Measurements from ENCODE around the gene REEP1.

- TF ChIP-seq CTCF (conservative IDR thresholded peaks at IDR 0.05; ENCODE audit: low read depth, low read length) (no peak), EZH2 (IDR thresholded peaks at IDR 0.05; ENCODE audit: borderline replicate concordance, low read depth, low read length, poor library complexity, severe bottlenecking) (no peak)
Observed at GRCh38 chr2:86193901-86194567, 143.4 kb downstream of the REEP1 start.
